ENCODE measurements around the gene VWC2L.

DNA sequence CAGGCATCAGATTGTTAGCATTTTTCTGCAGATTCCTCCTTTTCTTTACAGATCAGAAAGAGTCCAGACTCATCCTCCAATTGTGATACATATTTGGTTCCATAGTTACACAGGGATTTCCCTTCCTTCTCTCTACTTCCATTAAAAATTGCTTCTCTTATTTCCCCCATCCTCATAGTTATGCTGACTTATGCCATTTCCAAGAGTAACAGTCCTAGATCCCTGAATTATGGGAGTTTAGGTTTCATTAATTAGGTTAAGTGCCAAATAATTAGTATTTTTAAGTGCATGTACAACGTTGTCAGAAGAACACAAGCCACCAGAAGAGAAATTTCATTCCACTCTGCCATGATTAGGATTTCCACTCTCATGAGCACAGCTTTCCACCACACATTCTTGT, 200.2 kb downstream of the VWC2L start:
- TF ChIP-seq CTCF (IDR thresholded peaks at IDR 0.05; ENCODE audit: poor library complexity, severe bottlenecking) (no peak), TAF1 (IDR thresholded peaks at IDR 0.05; ENCODE audit: low read depth) (no peak), REST (IDR thresholded peaks at IDR 0.05; ENCODE audit: borderline replicate concordance) (no peak), SMC3 (conservative IDR thresholded peaks at IDR 0.05; ENCODE audit: poor library complexity) (no peak), EP300 (conservative IDR thresholded peaks at IDR 0.05; ENCODE audit: poor library complexity, severe bottlenecking) (no peak), EZH2 (IDR thresholded peaks at IDR 0.05; ENCODE audit: borderline replicate concordance, insufficient read depth, low read length, poor library complexity, severe bottlenecking) (no peak), POLR2AphosphoS5 (IDR thresholded peaks at IDR 0.05) (no peak)
